Measurements from ENCODE around the gene ANXA8.
"Not testable (repeated sequence)": the region's sequence is repeated elsewhere in the genome, so short reads cannot be mapped to it uniquely, and the experiment has no call there.

GRCh38 chr10:47481182-47481766 lies 2.6 kb downstream of the ANXA8 start:
- not testable (repeated sequence) for TF ChIP-seq CTCF, POLR2A, EP300 (IDR thresholded peaks at IDR 0.05)

Data from ovary (tissue), 3 donors.